GM12875 (cell line): ENCODE measurements around the gene EGFLAM.
"Not testable (repeated sequence)": the region's sequence is repeated elsewhere in the genome, so short reads cannot be mapped to it uniquely, and the experiment has no call there.

Source experiments
- H3K4me3 ChIP-seq: one replicate; pipeline ENCODE4 v1.5.1; 2011; ENCODE audit warnings: low read depth, low read length, control low read depth
- CTCF ChIP-seq: IDR thresholded peaks from 2 replicates; pipeline ENCODE4 v1.5.1; 2011; ENCODE audit warnings: low read depth, mild to moderate bottlenecking, control low read depth, inconsistent platforms, low read length, moderate library complexity, borderline replicate concordance; ENCODE audit not compliant: insufficient read depth

The EGFLAM gene

GRCh38 chr5:38408446-38409198 is 150.3 kb downstream of the EGFLAM start:
- no peak for TF ChIP-seq CTCF
- H3K4me3 ChIP-seq: no peak overlapping the region

- no peak for TF ChIP-seq CTCF
- H3K4me3 ChIP-seq: no peak overlapping the region
Measured at GRCh38 chr5:38410304-38410990, 152.1 kb downstream of the EGFLAM start.

GRCh38 chr5:38413696-38414095 is 155.3 kb downstream of the EGFLAM start:
- H3K4me3 ChIP-seq: no peak overlapping the region
- no peak for TF ChIP-seq CTCF

GRCh38 chr5:38414348-38414747 is 156.0 kb downstream of the EGFLAM start:
- no peak overlapping the region for H3K4me3 ChIP-seq
- no peak for TF ChIP-seq CTCF

GRCh38 chr5:38415772-38416171 is 157.4 kb downstream of the EGFLAM start:
- H3K4me3 ChIP-seq: not testable (repeated sequence)

GRCh38 chr5:38417658-38418017 is 159.3 kb downstream of the EGFLAM start:
- TF ChIP-seq CTCF: no peak
- H3K4me3 ChIP-seq: no peak overlapping the region

GRCh38 chr5:38420246-38420645 is 161.9 kb downstream of the EGFLAM start:
- no peak for TF ChIP-seq CTCF
- no peak overlapping the region for H3K4me3 ChIP-seq
